Right renal pelvis (tissue), 4 donors: ENCODE measurements around the gene BNC2. TPM values are rescaled to one million over a fixed set of nuclear protein-coding genes. Genes with fewer than 3 reads are reported as not detected.
A peak's percentile ranks its signal among the peaks of the same experiment; 100 is the strongest.

Experiments used
- DNase-seq, 4 donors: peaks; one replicate each; pipeline ENCODE4 v3.0.0-alpha.2; 2013; ENCODE audit warnings: low read depth in 4 of 4, low spot score in 3 of 4, missing footprints in 1 of 4
- polyA plus RNA-seq, 4 donors: library from polyadenylated mRNA; unstranded; fragments of 120-200 nt; gene quantifications; one replicate each; pipeline ENCODE4 v1.2.1, GENCODE V29; 2013; ENCODE audit not compliant: insufficient read length in 4 of 4

BNC2 gene
- polyA plus RNA-seq, 4 donors, result 6.8 to 11.0 (median 8.4) TPM

- no peak for DNase-seq
These were observed 189.4 kb downstream of the BNC2 start for GRCh38 chr9:16680975-16681651.

GRCh38 chr9:16680541-16680940, 189.9 kb downstream of the BNC2 start:
- no peak for DNase-seq

DNA sequence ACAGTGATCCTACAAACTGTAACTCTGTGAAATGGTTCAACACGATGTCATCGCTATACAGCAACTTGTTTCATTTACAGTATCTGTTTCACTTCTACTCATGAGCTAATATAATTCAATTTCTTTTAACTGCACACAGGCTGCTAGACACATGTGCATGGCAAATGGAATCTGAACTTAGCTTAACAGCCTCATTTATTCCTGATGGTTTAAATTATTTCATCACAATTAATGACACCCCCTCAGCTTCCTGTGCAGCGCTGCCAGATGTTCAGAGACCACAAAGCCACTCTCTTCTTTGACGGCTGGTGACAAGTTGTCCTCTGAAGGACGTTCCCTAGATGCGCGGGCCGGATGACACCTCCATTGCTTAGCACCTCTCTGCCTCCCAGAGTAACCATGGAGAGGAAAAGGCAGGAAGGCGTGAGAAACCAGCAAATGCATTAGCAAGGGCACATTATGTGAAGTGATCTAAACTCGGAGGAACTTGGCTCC, 191.1 kb downstream of the BNC2 start:
- DNase-seq, result no peak

DNA sequence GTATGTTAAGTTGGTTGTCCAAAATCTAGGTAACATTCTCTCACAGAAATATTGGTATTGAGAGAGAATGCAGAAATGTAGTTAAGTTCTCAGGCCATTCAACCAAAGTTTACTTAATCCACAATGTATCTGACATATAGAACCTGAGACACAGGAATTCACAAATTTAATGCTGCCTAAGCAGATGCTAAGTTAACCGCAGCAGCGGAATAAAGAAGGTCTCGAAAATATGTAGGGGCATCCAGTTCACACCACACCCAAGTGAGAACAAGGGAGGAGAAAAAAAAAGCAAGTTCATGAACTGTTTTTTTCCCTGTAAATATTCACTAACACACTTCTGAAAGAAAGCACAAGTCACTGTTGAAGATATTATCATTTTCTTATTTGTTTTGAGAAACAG, 194.0 kb downstream of the BNC2 start:
- no peak for DNase-seq

DNA sequence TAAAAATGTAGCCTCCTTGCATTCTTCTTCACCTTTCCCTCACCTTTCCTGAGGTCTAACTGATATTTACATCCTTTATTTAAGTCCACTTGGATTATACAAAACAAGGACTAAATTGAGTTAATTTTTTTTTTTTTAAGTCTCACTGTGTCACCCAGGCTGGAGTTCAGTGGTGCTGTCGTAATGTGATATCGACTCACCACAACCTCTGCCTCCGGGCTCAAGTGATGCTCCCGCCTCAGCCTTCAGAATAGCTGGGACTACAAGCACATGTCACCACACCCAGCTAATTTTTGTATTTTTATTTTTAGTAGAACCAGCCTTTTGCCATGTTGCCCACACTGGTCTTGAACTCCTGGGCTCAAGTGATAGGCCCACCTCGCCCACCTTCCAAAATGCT, 195.3 kb downstream of the BNC2 start:
- no peak for DNase-seq

GRCh38 chr9:16673171-16673570, 197.3 kb downstream of the BNC2 start:
- DNase-seq, result no peak

DNA sequence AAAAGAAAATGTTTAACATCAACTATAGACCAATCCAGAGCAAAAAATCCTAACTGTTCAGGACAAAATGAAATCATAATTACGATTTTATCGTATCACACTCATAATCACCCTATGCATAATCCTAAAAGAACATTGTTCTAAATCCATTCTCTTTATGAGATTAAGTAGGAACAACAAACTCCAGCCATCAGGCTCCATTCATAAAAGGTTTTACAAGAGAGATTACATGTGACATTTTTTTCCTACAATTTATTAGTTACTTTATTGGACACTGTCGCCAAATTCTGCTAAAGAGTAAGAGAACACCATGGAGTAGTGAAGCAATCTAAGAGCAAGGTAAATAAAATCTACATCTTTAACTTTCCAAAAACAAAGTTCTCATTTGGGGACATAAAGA, 198.0 kb downstream of the BNC2 start:
- no peak for DNase-seq

GRCh38 chr9:16671591-16672137, 198.8 kb downstream of the BNC2 start:
- peak in 1 of 4 donors; percentile 36 for DNase-seq

DNA sequence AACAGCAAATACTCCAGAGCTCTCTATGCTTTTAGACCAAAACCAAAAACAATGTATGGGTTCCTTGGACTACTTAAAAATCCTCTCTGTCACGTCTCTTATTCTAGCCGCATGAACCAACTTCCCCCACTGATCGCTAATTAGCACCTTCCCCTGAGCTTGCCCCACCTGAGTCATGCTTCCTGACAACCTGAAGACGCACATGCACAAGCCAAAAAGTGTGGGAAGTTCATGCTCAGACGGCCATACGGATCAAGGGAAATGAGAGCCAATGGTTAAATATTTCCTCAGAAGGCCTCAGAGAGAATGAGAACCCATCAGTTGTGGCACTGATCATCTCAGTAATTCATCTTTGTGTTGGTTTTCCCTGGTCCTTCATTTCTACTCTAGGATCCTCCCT, 199.7 kb downstream of the BNC2 start:
- DNase-seq, result no peak

GRCh38 chr9:16668734-16669295, 201.7 kb downstream of the BNC2 start:
- DNase-seq, result no peak

GRCh38 chr9:16664211-16664610, 206.3 kb downstream of the BNC2 start:
- DNase-seq, result no peak

GRCh38 chr9:16661816-16662215, 208.7 kb downstream of the BNC2 start:
- DNase-seq, result no peak

DNA sequence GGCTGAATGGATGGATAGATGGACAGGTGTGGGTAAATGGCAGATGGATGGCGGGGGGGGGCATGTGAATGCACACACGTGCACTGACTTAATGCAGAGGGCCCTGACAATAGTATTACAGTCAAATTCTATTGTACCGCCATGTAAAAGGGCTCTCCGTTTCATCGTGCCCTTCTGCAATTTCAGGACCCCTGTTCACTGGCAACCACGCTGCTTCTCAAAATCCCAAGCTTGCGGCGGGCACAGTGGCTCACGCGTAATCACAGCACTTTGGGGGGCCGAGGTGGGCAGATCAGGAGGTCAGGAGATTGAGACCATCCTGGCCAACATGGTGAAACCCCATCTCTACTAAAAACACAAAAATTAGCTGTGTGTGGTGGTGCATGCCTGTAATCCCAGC, 211.4 kb downstream of the BNC2 start:
- DNase-seq, result no peak

- DNase-seq, result no peak
These were observed 213.9 kb downstream of the BNC2 start for GRCh38 chr9:16656432-16657169.

- no peak for DNase-seq
These were observed 215.8 kb downstream of the BNC2 start for GRCh38 chr9:16654596-16655126.

- DNase-seq, result peak in 2 of 4 donors; percentile 14 to 28
These were observed 216.7 kb downstream of the BNC2 start for GRCh38 chr9:16653491-16654399.

DNA sequence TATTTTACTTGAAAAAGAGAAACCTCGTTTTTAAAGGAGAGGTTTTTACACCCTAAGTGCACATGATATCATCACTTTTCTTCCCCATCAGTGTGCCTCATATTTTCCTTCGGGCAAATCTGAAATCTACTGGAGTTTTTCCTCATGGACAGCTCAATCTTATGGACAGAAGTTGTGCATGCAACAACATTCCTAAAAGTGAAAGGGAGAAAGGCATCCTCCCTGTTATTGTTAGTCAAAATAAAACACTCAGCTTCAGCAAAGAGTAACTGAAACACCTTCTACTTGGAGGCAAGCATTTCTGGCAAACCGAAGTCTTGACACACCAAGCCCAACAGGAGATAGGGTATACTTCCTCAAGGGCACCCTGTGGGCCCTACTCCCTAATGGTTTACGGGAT, 217.9 kb downstream of the BNC2 start:
- no peak for DNase-seq

DNA sequence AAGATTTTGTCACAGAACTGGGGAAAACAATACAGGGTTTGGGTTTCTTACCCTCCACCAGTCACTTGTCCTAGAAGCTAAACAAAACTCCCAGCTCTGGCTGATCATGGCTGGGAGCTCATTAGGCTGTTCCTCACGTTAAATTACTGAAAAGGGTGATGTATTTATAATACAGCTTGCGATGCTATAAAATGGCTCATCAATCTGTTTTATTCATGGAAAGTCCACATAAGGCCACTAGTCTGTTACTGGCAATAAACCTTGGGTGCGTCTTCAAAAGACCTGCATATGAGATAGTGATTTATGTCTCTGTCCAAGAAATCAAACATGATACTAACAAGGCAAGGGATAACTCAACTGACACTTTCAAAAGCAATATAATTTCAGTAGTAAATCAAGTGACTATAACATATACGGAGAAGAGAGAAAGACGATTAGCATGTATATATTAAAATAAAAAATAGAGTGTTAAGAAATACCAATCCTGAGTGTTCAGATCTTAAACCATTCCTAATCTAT, 219.0 kb downstream of the BNC2 start:
- no peak for DNase-seq

DNA sequence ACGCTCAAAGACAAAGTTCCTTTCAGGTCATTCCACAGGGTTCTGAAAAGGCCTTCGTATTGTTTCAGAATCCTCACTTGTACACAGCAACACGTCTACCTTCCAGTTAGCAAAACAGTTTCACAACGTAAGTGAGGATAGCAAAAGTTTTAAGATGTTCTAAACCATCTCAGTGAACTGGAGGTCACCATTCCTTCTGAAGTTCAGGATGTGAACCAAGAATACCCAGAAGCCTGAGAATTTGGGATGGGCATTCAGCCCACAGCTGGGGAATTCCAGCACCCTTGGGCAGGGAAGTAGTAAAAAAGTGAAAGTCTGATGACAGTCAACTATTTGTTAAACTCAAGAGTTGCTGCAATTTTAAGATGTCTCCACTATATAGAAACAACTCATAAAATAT, 224.5 kb downstream of the BNC2 start:
- DNase-seq, result no peak
